ENCODE results near the gene FAM83D.
"Not testable (repeated sequence)": the region's sequence is repeated elsewhere in the genome, so short reads cannot be mapped to it uniquely, and the experiment has no call there.

FAM83D gene

DNA sequence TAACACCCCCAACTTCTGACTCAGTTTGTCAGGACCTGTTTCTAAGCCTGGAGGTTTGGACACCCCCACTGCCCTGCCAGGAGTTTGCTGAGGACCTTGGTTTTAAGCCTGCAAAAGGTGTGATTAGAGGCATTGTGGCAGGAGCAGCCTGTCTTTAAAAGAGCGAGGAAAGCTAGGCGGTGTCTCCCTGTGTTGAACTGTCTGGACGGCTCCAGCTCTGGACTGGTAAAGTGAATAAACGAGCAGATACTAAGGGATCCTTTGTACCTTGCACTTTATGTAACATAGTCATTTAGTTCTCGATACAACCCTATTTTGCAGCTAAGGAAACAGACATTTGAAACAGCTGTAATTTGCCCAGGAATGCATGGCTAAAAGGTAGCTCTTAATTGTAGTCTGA, 14.4 kb downstream of the FAM83D start:
- Mint-ChIP-seq H3K4me1 (no peaks in the 10 kb centered on the region), H3K36me3 (no peaks in the 10 kb centered on the region), H3K27me3 (no peaks in the 10 kb centered on the region), H3K27ac (no peak overlapping the region), H3K4me3 (no peak overlapping the region), H3K9me3 (no peaks in the 10 kb centered on the region)
- no peak for ATAC-seq

DNA sequence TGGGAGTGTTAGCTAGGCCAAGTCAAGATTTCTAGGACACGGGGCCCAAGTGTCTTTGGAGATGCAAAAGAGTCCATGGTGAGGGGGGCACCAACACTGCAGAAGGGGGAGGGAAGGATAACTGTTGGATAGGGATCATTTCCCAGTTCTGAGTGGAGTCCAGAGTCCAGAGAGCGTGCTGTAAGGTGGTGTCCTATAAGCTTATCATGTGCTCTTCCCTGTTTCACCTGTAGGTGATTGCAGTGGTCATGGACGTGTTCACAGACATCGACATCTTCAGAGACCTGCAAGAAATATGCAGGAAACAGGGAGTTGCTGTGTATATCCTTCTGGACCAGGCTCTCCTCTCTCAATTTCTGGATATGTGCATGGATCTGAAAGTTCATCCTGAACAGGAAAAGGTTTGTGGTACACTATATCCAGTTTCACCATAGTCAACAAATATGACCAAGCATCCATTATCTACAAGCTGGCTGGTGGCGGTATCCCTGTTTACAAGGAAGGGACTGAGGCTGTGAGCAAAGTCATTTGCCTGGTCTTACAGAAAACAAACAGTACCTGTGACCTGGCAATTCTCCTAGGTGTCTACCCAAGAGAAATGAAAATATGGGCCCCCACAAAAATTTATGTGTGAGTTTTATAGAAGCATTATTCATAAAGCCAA, 15.6 kb downstream of the FAM83D start:
- Mint-ChIP-seq H3K4me1 (no peaks in the 10 kb centered on the region), H3K27ac (no peak overlapping the region), H3K9me3 (no peaks in the 10 kb centered on the region)

GRCh38 chr20:38945012-38945411, 18.8 kb downstream of the FAM83D start:
- H3K4me1 Mint-ChIP-seq: no peaks in the 10 kb centered on the region
- no peaks in the 10 kb centered on the region for H3K9me3 Mint-ChIP-seq
- ATAC-seq: no peak
- H3K27ac Mint-ChIP-seq: no peak overlapping the region
- no peak overlapping the region for H3K4me3 Mint-ChIP-seq
- no peaks in the 10 kb centered on the region for H3K36me3 Mint-ChIP-seq
- no peaks in the 10 kb centered on the region for H3K27me3 Mint-ChIP-seq

More for the DNA sequence above, 15.6 kb downstream of the FAM83D start:
- Mint-ChIP-seq H3K36me3 (no peaks in the 10 kb centered on the region), H3K4me3 (no peak overlapping the region), H3K27me3 (no peaks in the 10 kb centered on the region)
- ATAC-seq: no peak

DNA sequence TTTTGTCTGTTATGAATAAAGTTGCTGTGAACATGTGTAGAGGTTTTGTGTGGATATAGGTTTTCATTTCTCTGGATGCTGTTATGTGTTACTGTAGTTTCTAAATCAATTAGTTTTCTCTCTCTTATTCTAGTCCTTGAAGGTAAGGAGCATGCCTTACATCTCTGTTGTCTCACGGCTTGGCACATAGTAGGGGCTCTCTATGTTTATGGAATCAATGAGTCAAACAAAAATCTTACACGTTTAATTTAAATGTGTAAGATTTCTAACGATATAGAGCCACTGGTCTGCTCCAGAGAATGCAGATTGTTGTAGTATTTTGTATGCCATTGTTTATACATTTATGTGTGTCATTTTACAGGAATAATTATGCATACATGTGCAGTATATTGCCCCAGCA, 20.6 kb downstream of the FAM83D start:
- H3K27ac Mint-ChIP-seq: no peak overlapping the region
- no peaks in the 10 kb centered on the region for H3K27me3 Mint-ChIP-seq
- no peak overlapping the region for H3K4me3 Mint-ChIP-seq
- peaks cover 4% of the 10 kb centered on the region for H3K36me3 Mint-ChIP-seq
- no peaks in the 10 kb centered on the region for H3K4me1 Mint-ChIP-seq
- no peak for ATAC-seq
- H3K9me3 Mint-ChIP-seq: no peaks in the 10 kb centered on the region

DNA sequence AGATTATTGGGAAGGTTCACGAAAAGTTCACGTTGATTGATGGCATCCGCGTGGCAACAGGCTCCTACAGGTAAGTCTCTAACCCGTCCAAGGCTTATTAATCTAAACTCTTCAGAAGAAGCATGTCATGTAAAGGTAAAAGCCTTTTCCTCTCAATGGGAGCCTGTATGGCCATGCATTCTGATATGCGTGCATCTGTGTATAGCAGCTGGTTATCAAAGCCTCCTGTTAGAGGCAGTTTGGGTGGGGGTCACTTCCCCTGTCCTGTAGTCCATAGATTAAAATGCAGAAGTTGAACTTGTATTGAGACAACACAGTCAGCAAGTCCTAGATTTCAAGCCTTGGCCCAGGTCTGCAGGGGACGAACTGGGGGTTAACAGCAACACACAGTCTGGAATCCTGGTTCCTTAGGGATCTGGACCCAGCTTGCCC, 21.7 kb downstream of the FAM83D start:
- Mint-ChIP-seq H3K27ac (no peak overlapping the region), H3K4me3 (no peak overlapping the region), H3K9me3 (no peaks in the 10 kb centered on the region), H3K27me3 (no peaks in the 10 kb centered on the region), H3K4me1 (no peaks in the 10 kb centered on the region), H3K36me3 (peaks cover 10% of the 10 kb centered on the region)
- no peak for ATAC-seq

- no peak for ATAC-seq
- H3K4me3 Mint-ChIP-seq: no peak overlapping the region
- H3K36me3 Mint-ChIP-seq: peaks cover 10% of the 10 kb centered on the region
- no peaks in the 10 kb centered on the region for H3K9me3 Mint-ChIP-seq
- no peaks in the 10 kb centered on the region for H3K4me1 Mint-ChIP-seq
- no peak overlapping the region for H3K27ac Mint-ChIP-seq
- no peaks in the 10 kb centered on the region for H3K27me3 Mint-ChIP-seq
Observed at GRCh38 chr20:38950254-38950653, 24.0 kb downstream of the FAM83D start.

DNA sequence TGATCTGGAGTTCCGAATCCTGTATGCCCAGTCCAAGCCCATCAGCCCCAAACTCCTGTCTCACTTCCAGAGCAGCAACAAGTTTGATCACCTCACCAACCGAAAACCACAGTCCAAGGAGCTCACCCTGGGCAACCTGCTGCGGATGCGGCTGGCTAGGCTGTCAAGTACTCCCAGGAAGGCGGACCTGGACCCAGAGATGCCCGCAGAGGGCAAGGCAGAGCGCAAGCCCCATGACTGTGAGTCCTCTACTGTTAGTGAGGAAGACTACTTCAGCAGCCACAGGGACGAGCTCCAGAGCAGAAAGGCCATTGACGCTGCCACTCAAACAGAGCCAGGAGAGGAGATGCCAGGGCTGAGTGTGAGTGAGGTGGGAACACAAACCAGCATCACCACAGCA, 25.4 kb downstream of the FAM83D start:
- Mint-ChIP-seq H3K4me3 (no peak overlapping the region), H3K9me3 (no peaks in the 10 kb centered on the region), H3K27me3 (no peaks in the 10 kb centered on the region), H3K4me1 (no peaks in the 10 kb centered on the region), H3K36me3 (peaks cover 10% of the 10 kb centered on the region), H3K27ac (no peak overlapping the region)
- no peak for ATAC-seq

GRCh38 chr20:38952153-38952552, 25.9 kb downstream of the FAM83D start:
- ATAC-seq: no peak
- no peaks in the 10 kb centered on the region for H3K27me3 Mint-ChIP-seq
- H3K27ac Mint-ChIP-seq: no peak overlapping the region
- H3K4me1 Mint-ChIP-seq: no peaks in the 10 kb centered on the region
- H3K4me3 Mint-ChIP-seq: no peak overlapping the region
- H3K9me3 Mint-ChIP-seq: no peaks in the 10 kb centered on the region
- peaks cover 10% of the 10 kb centered on the region for H3K36me3 Mint-ChIP-seq

DNA sequence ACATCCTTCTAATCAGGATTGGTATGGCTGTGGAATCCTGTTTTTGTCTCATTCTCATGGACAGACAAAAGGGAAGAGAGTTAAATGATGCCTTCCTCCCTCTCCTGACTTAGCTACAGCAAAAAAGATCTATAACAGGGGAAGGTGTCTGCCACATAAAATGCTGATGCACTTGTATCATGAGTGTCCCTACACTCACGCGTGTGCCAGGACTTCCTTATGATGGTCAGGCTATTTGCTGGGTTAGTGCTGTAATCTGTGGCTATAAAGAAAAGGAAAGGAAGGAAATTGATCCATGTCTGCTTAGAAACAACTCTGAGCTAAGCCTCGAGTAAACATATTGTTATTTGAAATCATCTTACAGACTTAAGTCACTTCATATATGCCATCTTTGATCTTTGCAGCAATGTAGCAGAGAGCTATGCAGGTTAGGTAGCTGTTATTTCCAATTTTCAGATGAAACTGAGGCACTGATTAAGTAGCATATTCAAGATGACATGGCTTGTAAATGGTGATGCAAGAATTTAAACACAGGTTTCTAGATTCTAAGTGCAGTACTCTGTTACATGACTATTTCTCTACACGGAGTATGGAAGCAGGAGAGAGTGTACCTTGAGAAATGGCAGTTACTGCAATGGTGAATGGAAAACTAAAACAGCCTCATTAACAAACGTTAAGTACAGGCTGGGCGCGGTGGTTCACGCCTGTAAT, 27.6 kb downstream of the FAM83D start:
- no peaks in the 10 kb centered on the region for H3K27me3 Mint-ChIP-seq
- ATAC-seq: no peak
- peaks cover 10% of the 10 kb centered on the region for H3K36me3 Mint-ChIP-seq
- H3K27ac Mint-ChIP-seq: no peak overlapping the region
- no peaks in the 10 kb centered on the region for H3K9me3 Mint-ChIP-seq
- H3K4me1 Mint-ChIP-seq: no peaks in the 10 kb centered on the region
- H3K4me3 Mint-ChIP-seq: no peak overlapping the region

- Mint-ChIP-seq H3K4me1 (peaks cover 11% of the 10 kb centered on the region), H3K27ac (no peak overlapping the region), H3K27me3 (no peaks in the 10 kb centered on the region), H3K9me3 (no peaks in the 10 kb centered on the region), H3K36me3 (peaks cover under 1% of the 10 kb centered on the region), H3K4me3 (no peak overlapping the region)
- ATAC-seq: no peak
Observed at GRCh38 chr20:38957235-38957876, 31.1 kb downstream of the FAM83D start.

DNA sequence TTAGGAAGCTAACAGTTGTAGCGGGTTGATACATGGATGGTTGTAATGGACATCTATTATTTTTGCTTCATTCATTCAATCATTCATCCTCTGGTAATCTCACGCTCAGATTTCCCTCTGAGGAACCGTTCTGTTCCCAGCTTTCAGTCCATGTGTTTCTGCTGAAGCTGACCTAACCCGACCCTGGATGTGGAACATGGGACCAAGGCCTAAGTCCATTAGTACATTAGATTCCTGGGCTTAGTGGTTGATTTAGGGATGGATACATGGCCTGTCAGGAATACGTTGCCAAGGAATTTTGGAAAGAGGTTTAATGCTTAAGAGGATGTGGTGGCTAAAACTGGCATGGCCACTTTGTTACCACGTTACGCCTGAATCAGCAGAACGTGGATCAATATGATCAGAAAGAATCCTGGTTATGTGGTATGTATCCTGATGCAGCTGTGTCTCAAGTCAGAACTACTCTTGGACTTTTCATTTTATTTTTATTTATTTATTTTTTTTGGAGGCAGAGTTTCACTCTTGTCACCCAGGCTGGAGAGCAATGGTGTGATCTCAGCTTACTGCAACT, 31.8 kb downstream of the FAM83D start:
- ATAC-seq: no peak
- Mint-ChIP-seq H3K27me3 (no peaks in the 10 kb centered on the region), H3K27ac (no peak overlapping the region), H3K36me3 (no peaks in the 10 kb centered on the region), H3K9me3 (no peaks in the 10 kb centered on the region), H3K4me3 (no peak overlapping the region), H3K4me1 (peaks cover 16% of the 10 kb centered on the region)

DNA sequence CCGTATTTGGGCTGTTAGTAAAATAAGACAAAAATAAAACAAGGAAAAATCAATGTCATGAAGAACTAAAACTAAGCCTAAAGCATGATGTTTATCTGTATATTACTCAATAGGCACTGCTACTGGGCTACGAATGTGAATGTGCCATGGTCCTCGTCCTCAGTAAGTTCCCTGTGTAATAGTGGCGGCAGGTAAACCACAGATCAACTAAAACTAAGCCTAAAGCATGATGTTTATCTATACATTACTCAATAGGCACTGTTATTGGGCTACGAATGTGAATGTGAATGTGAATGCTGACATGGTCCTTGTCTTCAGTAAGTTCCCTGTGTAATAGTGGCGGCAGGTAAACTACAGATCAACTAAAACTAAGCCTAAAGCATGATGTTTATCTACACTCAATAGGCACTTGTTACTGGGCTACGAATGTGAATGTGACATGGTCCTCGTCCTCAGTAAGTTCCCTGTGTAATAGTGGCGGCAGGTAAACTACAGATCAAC, 34.0 kb downstream of the FAM83D start:
- not testable (repeated sequence) for H3K27ac Mint-ChIP-seq, H3K4me3 Mint-ChIP-seq, H3K9me3 Mint-ChIP-seq, H3K36me3 Mint-ChIP-seq, ATAC-seq, H3K27me3 Mint-ChIP-seq
- H3K4me1 Mint-ChIP-seq: peaks cover 23% of the 10 kb centered on the region

- Mint-ChIP-seq H3K27ac (peak overlapping the region; percentile 96), H3K4me1 (peaks cover 27% of the 10 kb centered on the region), H3K4me3 (peak overlapping the region; percentile 86), H3K36me3 (peaks cover 15% of the 10 kb centered on the region), H3K27me3 (no peaks in the 10 kb centered on the region), H3K9me3 (no peaks in the 10 kb centered on the region)
- ATAC-seq: no peak
Observed at GRCh38 chr20:38961530-38962043, 35.4 kb downstream of the FAM83D start.

GRCh38 chr20:38962044-38962927, 36.1 kb downstream of the FAM83D start, which contains the start of gene DHX35:
DHX35 (plus strand) TSS chr20:38962344; CDS start chr20:38962368, 24 bp downstream.
- ATAC-seq: peak; percentile 99

More at GRCh38 chr20:38962044-38962927, 36.1 kb downstream of the FAM83D start, which contains the start of gene DHX35:
- peak within 1 kb of the TSS; percentile 96 for H3K27ac Mint-ChIP-seq
- peaks cover 28% of the 10 kb centered on the region for H3K4me1 Mint-ChIP-seq
- no peaks in the 10 kb centered on the region for H3K9me3 Mint-ChIP-seq
- H3K27me3 Mint-ChIP-seq: no peaks in the 10 kb centered on the region
- peaks cover 17% of the 10 kb centered on the region for H3K36me3 Mint-ChIP-seq
- peak within 1 kb of the TSS; percentile 86 for H3K4me3 Mint-ChIP-seq

All from stimulated activated memory B cell treated with anti-CD40 and anti-IgM and Interleukin-4, amounts not matched to agents 10 μg/mL and 1 μg/mL and 100 μg/mL, for 72 hours (primary cell).